Mesothelial cell of epicardium (in vitro differentiated cells): Measurements from ENCODE around the gene CSMD2. TPM values are rescaled to one million over a fixed set of nuclear protein-coding genes. Genes with fewer than 3 reads are reported as not detected.
A peak's percentile ranks its signal among the peaks of the same experiment; 100 is the strongest.

Experiments
- DNase-seq, 2 experiments: peaks; one replicate each; pipeline ENCODE4 v3.0.0; 2021; ENCODE audit warnings: low spot score in 2 of 2; ENCODE audit not compliant: unreplicated experiment in 2 of 2
- H3K27ac Mint-ChIP-seq: 2 replicates; pipeline ENCODE4 v1.8.0; 2021; ENCODE audit warnings: mixed read lengths
- H3K27me3 Mint-ChIP-seq: 2 replicates; pipeline ENCODE4 v1.8.0; 2021; ENCODE audit warnings: low read depth, mixed read lengths
- H3K36me3 Mint-ChIP-seq: 2 replicates; pipeline ENCODE4 v1.8.0; 2021; ENCODE audit warnings: mixed read lengths
- H3K4me1 Mint-ChIP-seq: 2 replicates; pipeline ENCODE4 v1.8.0; 2021; ENCODE audit warnings: mixed read lengths
- H3K4me3 Mint-ChIP-seq: 2 replicates; pipeline ENCODE4 v1.8.0; 2021; ENCODE audit warnings: mild to moderate bottlenecking, moderate library complexity, mixed read lengths
- H3K9me3 Mint-ChIP-seq: 2 replicates; pipeline ENCODE4 v1.8.0; 2021; ENCODE audit warnings: mixed read lengths
- CTCF ChIP-seq: fragments of 200-600 bp; sonication (generic); IDR thresholded peaks from one replicate; pipeline ENCODE4 v1.5.0; 2021; ENCODE audit warnings: antibody characterized with exemption; ENCODE audit not compliant: unreplicated experiment
- total RNA-seq: library from RNA; stranded (reverse); gene quantifications from 3 replicates; pipeline ENCODE4 v1.2.1, GENCODE V29; 2021

The CSMD2 gene
- total RNA-seq, 1 donor from 2014 or later: 1.9 TPM

GRCh38 chr1:33725556-33726160, 439.4 kb downstream of the CSMD2 start:
- H3K27me3 Mint-ChIP-seq: peaks cover 13% of the 10 kb centered on the region
- no peaks in the 10 kb centered on the region for H3K36me3 Mint-ChIP-seq
- no peaks in the 10 kb centered on the region for H3K9me3 Mint-ChIP-seq
- DNase-seq: no peak
- H3K4me1 Mint-ChIP-seq: no peaks in the 10 kb centered on the region
- no peak overlapping the region for H3K4me3 Mint-ChIP-seq
- H3K27ac Mint-ChIP-seq: no peak overlapping the region
- TF ChIP-seq CTCF: no peak

GRCh38 chr1:33725037-33725436, 440.0 kb downstream of the CSMD2 start:
- Mint-ChIP-seq H3K27me3 (peaks cover 12% of the 10 kb centered on the region), H3K27ac (no peak overlapping the region), H3K36me3 (no peaks in the 10 kb centered on the region), H3K9me3 (no peaks in the 10 kb centered on the region), H3K4me3 (no peak overlapping the region), H3K4me1 (peaks cover 3% of the 10 kb centered on the region)
- no peak for TF ChIP-seq CTCF
- peak in 1 of 2 experiments; percentile 22 for DNase-seq

GRCh38 chr1:33724348-33724747, 440.7 kb downstream of the CSMD2 start:
- no peak overlapping the region for H3K4me3 Mint-ChIP-seq
- no peaks in the 10 kb centered on the region for H3K36me3 Mint-ChIP-seq
- DNase-seq: peak in 1 of 2 experiments; percentile 33
- H3K9me3 Mint-ChIP-seq: no peaks in the 10 kb centered on the region
- peaks cover 7% of the 10 kb centered on the region for H3K27me3 Mint-ChIP-seq
- H3K27ac Mint-ChIP-seq: no peak overlapping the region
- peaks cover 4% of the 10 kb centered on the region for H3K4me1 Mint-ChIP-seq
- no peak for TF ChIP-seq CTCF

- no peak for TF ChIP-seq CTCF
- Mint-ChIP-seq H3K9me3 (no peaks in the 10 kb centered on the region), H3K4me1 (peaks cover 4% of the 10 kb centered on the region), H3K4me3 (no peak overlapping the region), H3K36me3 (no peaks in the 10 kb centered on the region), H3K27ac (no peak overlapping the region), H3K27me3 (peaks cover 7% of the 10 kb centered on the region)
- DNase-seq: peak in 1 of 2 experiments; percentile 19
These were observed 441.8 kb downstream of the CSMD2 start for GRCh38 chr1:33723251-33723650.

- no peak overlapping the region for H3K4me3 Mint-ChIP-seq
- DNase-seq: no peak
- no peaks in the 10 kb centered on the region for H3K9me3 Mint-ChIP-seq
- H3K4me1 Mint-ChIP-seq: peaks cover 4% of the 10 kb centered on the region
- H3K27ac Mint-ChIP-seq: no peak overlapping the region
- no peaks in the 10 kb centered on the region for H3K36me3 Mint-ChIP-seq
- peaks cover 18% of the 10 kb centered on the region for H3K27me3 Mint-ChIP-seq
- TF ChIP-seq CTCF: no peak
These were observed 443.7 kb downstream of the CSMD2 start for GRCh38 chr1:33721301-33721815.
